Psoas muscle (tissue), 8 donors: ENCODE data around the gene PACRG. TPM values are rescaled to one million over a fixed set of nuclear protein-coding genes. Genes with fewer than 3 reads are reported as not detected.

Experiments
- ATAC-seq, 4 donors: fragments of 200-7000 bp; cut with Tn5 transposase; one replicate each; pipeline ENCODE4 v1.9.1; 2020; ENCODE audit warnings: moderate library complexity in 3 of 4, mild to moderate bottlenecking in 2 of 4
- DNase-seq, 2 donors: peaks; one replicate each; pipeline ENCODE4 v3.0.0-alpha.2; 2020
- H3K27ac ChIP-seq: fragments of 200-600 bp; one replicate; pipeline ENCODE4 v1.8.0; 2022
- H3K27me3 ChIP-seq, 3 donors: fragments of 200-600 bp in 1 of 3; one replicate each; pipeline versions ENCODE4 v1.6.1 to v1.8.0; 2013 to 2022; ENCODE audit warnings: low read length in 2 of 3, mild to moderate bottlenecking in 2 of 3, moderate library complexity in 1 of 3; ENCODE audit not compliant: insufficient read depth in 3 of 3
- H3K36me3 ChIP-seq, 2 donors: fragments of 200-600 bp in 1 of 2; one replicate each; pipeline versions ENCODE4 v1.6.1 to v1.8.0; 2013 to 2022; ENCODE audit warnings: low read depth in 1 of 2, mild to moderate bottlenecking in 1 of 2, moderate library complexity in 1 of 2; ENCODE audit not compliant: insufficient read depth in 1 of 2
- H3K4me1 ChIP-seq: fragments of 200-600 bp; one replicate; pipeline ENCODE4 v1.8.0; 2022
- H3K4me3 ChIP-seq: fragments of 200-600 bp; one replicate; pipeline ENCODE4 v1.8.0; 2022; ENCODE audit warnings: mild to moderate bottlenecking
- H3K9me3 ChIP-seq: fragments of 200-600 bp; one replicate; pipeline ENCODE4 v1.8.0; 2022
- CTCF ChIP-seq: fragments of 200-600 bp; IDR thresholded peaks from one replicate; pipeline ENCODE4 v1.8.0; 2022; ENCODE audit warnings: antibody characterized with exemption
- WGBS, 3 donors: extraction: QIAGEN DNeasy Blood & Tissue Kit; methylation state at CpG; one replicate each; pipeline versions ENCODE4 v1.1.6 to v1.1.7; 2013; 5-methylcytosine and 5-hydroxymethylcytosine counted together
- intact Hi-C, 2 donors: fragments of 100-400 bp; cut with DNase I; formaldehyde crosslinking; loops; one replicate each; pipeline versions ENCODE4 v1.11.0 to v1.14.2; 2022
- polyA plus RNA-seq, 3 donors: library from polyadenylated mRNA; stranded (reverse); fragments of 200-250 nt; gene quantifications; one replicate each; pipeline ENCODE4 v1.2.3, GENCODE V29; 2013
- total RNA-seq, 4 donors: library from RNA; stranded (reverse); fragmentation: NEBNext Ultra II Directional in 2 of 4; extraction: Animal tissue kit (Norgen Biotek cat#: 25700) in 2 of 4; gene quantifications; one replicate each; pipeline versions ENCODE4 v1.2.1 to v1.2.4, GENCODE V29; 2021 to 2023
- donor health status: healthy with polysubstance abuse.
- donor health status: DM: no; HTN: no; CAD: no; lungs with moderate emphysema.
- donor health status: Bipolar disorder and iron deficiency.
- donor health status: healthy.
- donor health status: DM: yes; HTN: yes; CAD: no.
- donor health status: DM: no; HTN: no; CAD: no.
- donor health status: DM: no; HTN: no; CAD: no.
- donor health status: DM: yes; HTN: yes; CAD: no.

The PACRG gene
- total and polyA plus RNA-seq, 7 donors: 0.17 to 3.1 (median 1.8) TPM

GRCh38 chr6:162721404-162721687 lies 6.4 kb upstream of the PACRG start:
- ATAC-seq (peak in 2 of 4 donors; percentile 6 to 23), DNase-seq (no peak)
- intact Hi-C loops: loop anchor here in 1 of 2 donors (10.0 kb wide), 1 partner anchor 1383 kb away; no protein-coding TSS in a partner anchor
- H3K4me3 ChIP-seq: no peak overlapping the region
- 79 to 90% (median 90%) methylated on average over 2 of the region's 2 CpGs for WGBS, 3 donors
- peaks cover 2% of the 10 kb centered on the region for H3K4me1 ChIP-seq
- H3K27me3 ChIP-seq: no peaks in the 10 kb centered on the region
- H3K27ac ChIP-seq: peak overlapping the region; percentile 70
- H3K9me3 ChIP-seq: no peaks in the 10 kb centered on the region
- H3K36me3 ChIP-seq: no peaks in the 10 kb centered on the region
- TF ChIP-seq CTCF: no peak

GRCh38 chr6:162722226-162722625 lies 5.5 kb upstream of the PACRG start:
- no peak for ATAC-seq
- Histone ChIP-seq H3K4me3 (no peak overlapping the region), H3K36me3 (no peaks in the 10 kb centered on the region), H3K9me3 (no peaks in the 10 kb centered on the region), H3K27me3 (no peaks in the 10 kb centered on the region), H3K4me1 (peaks cover 8% of the 10 kb centered on the region), H3K27ac (no peak overlapping the region)
- intact Hi-C loops: loop anchor here in 1 of 2 donors (10.0 kb wide), 1 partner anchor 1383 kb away; no protein-coding TSS in a partner anchor
- 88 to 89% (median 89%) methylated on average over 2 of the region's 2 CpGs for WGBS, 3 donors
- DNase-seq: no peak
- no peak for TF ChIP-seq CTCF

- no peak for TF ChIP-seq CTCF
- WGBS, 3 donors: 86 to 90% (median 87%) methylated on average over 1 of the region's 1 CpG
- H3K27me3 ChIP-seq: no peaks in the 10 kb centered on the region
- no peaks in the 10 kb centered on the region for H3K36me3 ChIP-seq
- H3K4me3 ChIP-seq: no peak overlapping the region
- DNase-seq (no peak), ATAC-seq (no peak)
- no peak overlapping the region for H3K27ac ChIP-seq
- intact Hi-C loops: loop anchor here in 1 of 2 donors (10.0 kb wide), 1 partner anchor 1382 kb away; no protein-coding TSS in a partner anchor
- no peaks in the 10 kb centered on the region for H3K9me3 ChIP-seq
- H3K4me1 ChIP-seq: peaks cover 8% of the 10 kb centered on the region
Measured at GRCh38 chr6:162722633-162723032, 5.1 kb upstream of the PACRG start.

- peaks cover 8% of the 10 kb centered on the region for H3K4me1 ChIP-seq
- H3K27me3 ChIP-seq: no peaks in the 10 kb centered on the region
- H3K27ac ChIP-seq: peak overlapping the region; percentile 93
- no peak for TF ChIP-seq CTCF
- DNase-seq: no peak
- peak in 3 of 4 donors; percentile 17 to 39 (median 27) for ATAC-seq
- H3K4me3 ChIP-seq: peak overlapping the region; percentile 90
- intact Hi-C loops: loop anchor here in 1 of 2 donors (10.0 kb wide), 1 partner anchor 1378 kb away; no protein-coding TSS in a partner anchor
- WGBS, 3 donors: 4 to 7% (median 6%) methylated on average over 9 to 13 of the region's 13 CpGs
- no peaks in the 10 kb centered on the region for H3K36me3 ChIP-seq
- H3K9me3 ChIP-seq: no peaks in the 10 kb centered on the region
Measured at GRCh38 chr6:162726947-162727321, 840 bp upstream of the PACRG start.

GRCh38 chr6:162728197-162728596 lies 423 bp downstream of the PACRG start:
- Histone ChIP-seq H3K9me3 (no peaks in the 10 kb centered on the region), H3K36me3 (no peaks in the 10 kb centered on the region), H3K4me3 (peak overlapping the region; percentile 90), H3K27me3 (no peaks in the 10 kb centered on the region), H3K27ac (peak overlapping the region; percentile 93), H3K4me1 (peaks cover 8% of the 10 kb centered on the region)
- no peak for TF ChIP-seq CTCF
- no peak for DNase-seq
- ATAC-seq: no peak
- intact Hi-C loops: loop anchor here in 1 of 2 donors (10.0 kb wide), 1 partner anchor 1377 kb away; no protein-coding TSS in a partner anchor
- 15 to 20% (median 18%) methylated on average over 7 of the region's 7 CpGs for WGBS, 3 donors
